NCI-H748 (cell line): ENCODE measurements around the gene SERINC4.

Experiments
- DNase-seq: peaks from one replicate; lab custom pipeline; 2025; ENCODE audit not compliant: unreplicated experiment; lab: John Stamatoyannopoulos, UW

Gene SERINC4

GRCh38 chr15:43799209-43799944 is 643 bp downstream of the SERINC4 start:
- DNase-seq = peak; percentile 40

GRCh38 chr15:43796566-43796965 is 3.5 kb downstream of the SERINC4 start:
- no peak for DNase-seq

GRCh38 chr15:43795997-43796396 is 4.0 kb downstream of the SERINC4 start:
- no peak for DNase-seq

GRCh38 chr15:43795197-43795596 is 4.8 kb downstream of the SERINC4 start:
- no peak for DNase-seq

GRCh38 chr15:43794269-43795037 is 5.6 kb downstream of the SERINC4 start:
- DNase-seq = no peak

GRCh38 chr15:43793647-43794046 is 6.4 kb downstream of the SERINC4 start:
- DNase-seq = no peak

- no peak for DNase-seq
These were observed 7.1 kb downstream of the SERINC4 start for GRCh38 chr15:43792761-43793476.

- DNase-seq = peak; percentile 98
These were observed 7.8 kb downstream of the SERINC4 start, which contains the start of gene SERF2 for GRCh38 chr15:43791993-43792760. SERF2 (plus strand) TSS chr15:43792320; CDS start chr15:43792377, 57 bp downstream.

- DNase-seq = no peak
These were observed 10.6 kb downstream of the SERINC4 start for GRCh38 chr15:43789409-43789808.

- DNase-seq = no peak
These were observed 21.0 kb downstream of the SERINC4 start for GRCh38 chr15:43779016-43779415.

- peak; percentile 76 for DNase-seq
These were observed 22.6 kb downstream of the SERINC4 start for GRCh38 chr15:43777267-43777914.

GRCh38 chr15:43776718-43777266 is 23.2 kb downstream of the SERINC4 start, which contains the start of gene ELL3:
ELL3 (minus strand) TSS chr15:43776966; CDS start chr15:43776901, 65 bp downstream.
- peak; percentile 75 for DNase-seq

GRCh38 chr15:43776101-43776717 is 23.8 kb downstream of the SERINC4 start:
- no peak for DNase-seq

GRCh38 chr15:43775411-43775965 is 24.5 kb downstream of the SERINC4 start:
- peak; percentile 62 for DNase-seq

GRCh38 chr15:43774062-43774461 is 26.0 kb downstream of the SERINC4 start:
- no peak for DNase-seq

GRCh38 chr15:43772624-43773023 is 27.4 kb downstream of the SERINC4 start:
- no peak for DNase-seq

- no peak for DNase-seq
These were observed 28.2 kb downstream of the SERINC4 start for GRCh38 chr15:43771816-43772215.

GRCh38 chr15:43769584-43770228 is 30.3 kb downstream of the SERINC4 start:
- peak; percentile 33 for DNase-seq
